RPMI7951 (cell line): ENCODE results near the gene NHLRC2. TPM values are rescaled to one million over a fixed set of nuclear protein-coding genes. Genes with fewer than 3 reads are reported as not detected.
"Not testable (repeated sequence)": the region's sequence is repeated elsewhere in the genome, so short reads cannot be mapped to it uniquely, and the experiment has no call there.

Experiments used
- DNase-seq: peaks from one replicate; pipeline ENCODE4 v3.0.0-alpha.2; 2012; ENCODE audit warnings: low read depth
- total RNA-seq: library from RNA; depleted of rRNA; stranded (reverse); fragments of >200 nt; shearing (Covaris generic); gene quantifications from 2 replicates; pipeline ENCODE4 v1.2.3, GENCODE V29; 2014

Gene NHLRC2
- total RNA-seq, 1 experiment from 2014 or later, result 12.3 TPM

- no peak for DNase-seq
These were observed 86.7 kb downstream of the NHLRC2 start for GRCh38 chr10:113941140-113941539.

DNA sequence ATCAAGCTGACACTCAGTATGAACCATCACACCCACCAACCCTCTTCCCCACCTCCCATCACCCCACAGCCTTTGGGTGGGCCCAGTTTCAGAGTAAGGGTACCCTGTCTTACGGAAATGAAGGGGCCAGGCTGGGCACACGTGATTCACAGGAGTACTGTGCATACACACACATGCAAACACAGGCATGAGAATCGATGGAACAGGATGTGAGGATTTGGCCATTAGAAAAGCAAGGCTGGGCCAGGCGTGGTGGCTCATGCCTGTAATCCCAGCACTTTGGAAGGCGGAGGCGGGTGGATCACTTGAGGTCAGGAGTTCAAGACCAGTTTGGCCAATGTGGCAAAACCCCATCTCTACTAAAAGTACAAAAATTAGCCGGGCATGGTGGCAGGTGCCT, 88.7 kb downstream of the NHLRC2 start:
- not testable (repeated sequence) for DNase-seq

DNA sequence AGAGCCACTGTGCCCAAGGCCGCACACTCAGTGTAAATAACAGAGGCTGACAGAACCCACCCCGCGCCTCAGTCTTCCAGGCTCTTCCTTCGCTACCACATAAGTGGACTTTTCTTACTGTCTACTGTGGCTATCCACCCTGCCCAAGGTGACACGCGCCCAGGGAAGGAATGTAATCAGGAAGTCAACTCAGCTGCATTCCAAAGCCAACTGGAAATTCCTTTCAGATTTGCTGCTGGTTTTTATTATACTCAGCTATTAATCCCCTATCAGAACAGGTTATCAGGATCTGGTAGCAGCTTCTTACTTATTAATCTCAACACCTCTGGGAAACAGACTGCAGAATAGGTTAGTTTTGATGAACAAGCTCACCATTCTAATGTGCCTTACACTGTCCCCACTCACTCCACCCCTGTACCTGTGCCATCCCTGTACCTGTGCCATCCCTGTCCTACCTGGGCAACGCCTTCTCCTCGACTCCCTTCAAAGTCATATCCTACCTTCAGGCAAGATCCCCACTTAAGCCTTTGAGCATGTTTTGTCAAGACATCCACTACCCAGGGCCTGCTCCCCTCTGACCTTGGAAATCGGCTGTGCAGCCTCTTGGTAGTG, 90.7 kb downstream of the NHLRC2 start:
- peak; percentile 36 for DNase-seq

- no peak for DNase-seq
These were observed 91.2 kb downstream of the NHLRC2 start for GRCh38 chr10:113945687-113946085.

- DNase-seq, result no peak
These were observed 93.0 kb downstream of the NHLRC2 start for GRCh38 chr10:113947184-113948041.

- DNase-seq, result no peak
These were observed 93.6 kb downstream of the NHLRC2 start for GRCh38 chr10:113948048-113948447.

- no peak for DNase-seq
These were observed 95.8 kb downstream of the NHLRC2 start for GRCh38 chr10:113950268-113950667.

DNA sequence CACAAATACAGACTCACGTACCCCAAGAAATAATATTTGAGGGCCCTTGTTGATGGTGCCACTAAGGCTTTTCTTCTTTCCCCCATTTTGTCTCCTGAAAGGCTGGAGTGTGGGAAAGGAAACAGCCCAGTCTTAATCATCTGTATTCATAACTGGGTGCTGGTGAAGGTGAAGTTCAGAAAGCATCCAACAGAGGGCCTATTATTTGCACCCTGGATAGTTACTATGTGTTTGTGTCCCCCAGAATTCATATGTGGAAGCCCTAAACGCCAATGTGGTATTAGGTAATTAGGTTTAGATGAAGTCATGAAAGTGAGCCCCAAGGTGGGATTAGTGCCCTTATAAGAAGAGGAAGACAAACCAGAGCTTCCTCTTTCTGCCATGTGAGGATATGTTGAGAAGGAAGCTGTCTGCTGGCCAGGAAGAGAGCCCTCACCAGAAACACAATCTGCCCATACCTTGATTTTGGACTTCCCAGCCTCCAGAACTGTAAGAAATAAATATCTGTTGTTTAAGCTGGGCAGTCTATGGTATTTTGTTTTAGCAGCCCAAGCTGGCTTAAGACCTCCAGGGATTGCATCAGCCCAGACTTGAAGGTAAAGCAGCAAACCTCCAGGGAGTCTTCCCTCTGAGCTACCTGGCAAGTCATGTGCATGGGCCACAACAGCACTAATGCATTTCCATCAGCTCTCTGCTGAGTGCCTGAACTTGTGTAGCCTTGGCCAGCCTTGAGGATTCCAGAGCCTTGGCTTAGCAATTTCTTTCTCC, 99.2 kb downstream of the NHLRC2 start:
- no peak for DNase-seq

DNA sequence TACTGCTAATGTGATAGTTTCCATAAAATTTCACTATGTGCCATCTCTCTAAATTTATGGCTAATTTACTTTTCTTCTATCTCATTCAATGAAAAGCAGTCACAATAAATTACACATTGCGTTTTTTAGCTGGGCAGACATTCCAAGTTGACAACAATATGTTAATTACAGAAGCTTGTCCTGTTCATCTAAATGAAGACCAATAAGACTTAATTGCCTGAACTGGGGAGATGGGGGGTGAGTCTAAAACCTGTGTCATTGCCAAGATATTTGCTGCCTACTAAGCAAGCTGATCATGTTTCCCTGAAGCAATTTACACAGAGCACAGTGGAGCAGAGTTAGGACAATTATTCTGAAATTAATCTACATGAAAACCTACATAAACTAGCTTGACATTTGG, 99.9 kb downstream of the NHLRC2 start:
- DNase-seq, result no peak

GRCh38 chr10:113957013-113957412, 102.6 kb downstream of the NHLRC2 start:
- peak; percentile 54 for DNase-seq

GRCh38 chr10:113958631-113959382, 104.3 kb downstream of the NHLRC2 start:
- peak; percentile 89 for DNase-seq

GRCh38 chr10:113959383-113959760, 104.9 kb downstream of the NHLRC2 start:
- no peak for DNase-seq

DNA sequence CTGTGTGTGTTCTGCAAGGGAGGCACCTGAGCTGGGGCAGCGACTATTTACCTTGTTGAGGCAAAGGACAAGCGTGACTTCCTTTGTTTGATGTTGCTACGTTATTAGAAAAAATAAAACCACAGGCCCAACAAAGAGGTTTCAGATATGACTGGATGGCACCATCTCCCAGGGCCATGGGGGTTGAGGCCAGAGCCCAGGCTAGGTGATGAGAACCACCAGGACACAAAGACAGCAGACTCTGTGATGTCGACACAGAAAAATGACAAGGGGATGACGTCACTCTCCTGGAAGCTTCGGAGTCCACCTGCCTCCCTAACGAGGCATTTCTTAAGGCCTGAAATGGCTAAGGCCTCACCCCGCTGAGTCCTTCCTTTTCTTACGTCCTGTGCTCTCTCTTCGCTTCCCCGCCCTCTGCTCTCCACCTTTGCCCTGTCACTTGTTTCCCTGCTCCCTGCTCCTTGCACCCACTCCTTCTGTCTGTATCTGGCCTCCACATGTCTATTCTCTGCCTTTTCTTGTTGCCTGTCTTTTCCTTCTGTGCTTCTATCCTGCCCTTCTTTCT, 106.2 kb downstream of the NHLRC2 start:
- no peak for DNase-seq

DNA sequence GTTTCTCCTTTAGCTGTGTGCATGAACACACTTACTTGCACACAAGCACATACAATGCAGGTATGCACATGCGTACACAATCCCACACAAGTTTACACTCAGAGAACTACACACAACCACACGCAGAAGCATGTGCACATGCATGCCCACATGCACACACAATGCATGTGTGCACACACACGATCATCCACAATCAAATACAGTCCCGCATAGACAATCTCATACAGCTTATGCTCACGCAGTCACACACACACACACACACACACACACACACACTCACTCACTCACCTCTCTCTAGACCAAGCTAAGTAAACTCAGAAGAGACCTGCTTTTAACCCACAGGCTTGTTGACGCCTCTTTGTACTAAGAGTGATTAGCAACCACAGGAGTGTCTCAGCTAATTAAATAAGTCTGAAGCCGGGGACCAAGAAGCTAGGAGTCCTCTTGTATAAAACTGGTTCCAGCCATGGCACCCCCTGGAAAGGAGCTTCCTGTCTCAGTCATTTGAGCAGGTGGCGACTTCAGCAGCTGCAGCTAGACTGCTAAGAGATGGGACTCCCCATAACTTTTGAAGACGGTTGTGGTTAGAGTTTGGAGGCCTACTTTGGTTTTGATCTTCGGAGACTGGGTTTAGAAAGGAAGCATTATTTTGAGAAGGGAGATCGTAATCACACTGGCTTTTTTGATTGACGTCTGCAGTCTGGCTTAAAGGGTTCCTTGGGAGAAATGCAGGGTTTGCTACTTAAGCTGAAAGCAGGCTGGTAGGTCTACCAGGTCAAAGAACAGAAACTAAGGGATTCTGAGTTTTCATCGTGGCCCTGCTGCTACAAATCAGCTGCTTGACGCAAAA, 106.9 kb downstream of the NHLRC2 start:
- DNase-seq, result no peak

DNA sequence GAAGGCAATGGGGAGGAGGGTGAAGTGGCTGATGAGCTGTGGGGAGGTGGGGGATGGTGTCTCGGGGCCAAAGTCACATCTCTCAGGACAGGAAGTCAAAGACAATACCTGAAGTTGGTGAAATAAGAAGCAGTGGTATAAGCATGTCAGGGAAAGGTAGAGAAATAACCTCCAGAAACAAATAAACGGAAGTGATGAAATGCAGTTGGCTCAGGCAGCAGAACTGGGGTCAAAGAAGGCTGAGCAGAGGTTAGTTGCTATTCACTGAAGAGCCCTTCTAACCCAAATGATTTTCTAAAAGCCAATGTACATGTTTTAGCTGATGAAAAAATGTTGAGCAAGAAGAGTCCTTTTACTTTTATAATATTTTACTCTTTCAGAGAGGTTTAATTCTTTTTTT, 110.6 kb downstream of the NHLRC2 start:
- no peak for DNase-seq

GRCh38 chr10:113965683-113966082, 111.2 kb downstream of the NHLRC2 start:
- no peak for DNase-seq
